ENCODE results near the gene ANGPTL4. TPM values are rescaled to one million over a fixed set of nuclear protein-coding genes. Genes with fewer than 3 reads are reported as not detected.
A peak's percentile ranks its signal among the peaks of the same experiment; 100 is the strongest.
"Not testable (repeated sequence)": the region's sequence is repeated elsewhere in the genome, so short reads cannot be mapped to it uniquely, and the experiment has no call there.

The ANGPTL4 gene
- total RNA-seq, 1 donor from 2014 or later: not detected

DNA sequence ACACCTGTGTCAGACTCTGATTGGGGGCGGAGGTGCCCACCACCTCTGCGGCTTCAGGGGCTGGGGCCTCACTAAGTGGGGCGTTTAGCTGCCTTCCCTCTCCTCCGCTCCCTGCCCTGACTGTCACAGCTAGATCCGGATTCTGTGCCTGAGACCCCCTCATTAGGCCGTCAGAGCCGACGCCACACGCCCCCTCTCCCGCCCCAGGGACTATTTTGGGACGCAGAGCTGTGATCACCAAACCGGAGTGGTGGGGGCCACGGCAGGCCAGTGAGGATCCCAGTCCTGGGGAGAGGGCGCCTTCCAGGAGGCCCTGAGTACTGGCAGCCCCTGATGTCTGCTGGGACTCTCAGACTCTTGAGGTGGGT lies 21.7 kb upstream of the ANGPTL4 start:
- no peak overlapping the region for H2AFZ ChIP-seq (replicated peaks)
- DNase-seq (ENCODE audit: low spot score): no peak
- no peak overlapping the region for H3K27ac ChIP-seq
- H3K36me3 ChIP-seq: no peaks in the 10 kb centered on the region
- Mint-ChIP-seq H3K27me3 (ENCODE audit: insufficient read depth, low read depth) (peaks cover 31% of the 10 kb centered on the region), H3K4me3 (no peak overlapping the region), H3K36me3 (no peaks in the 10 kb centered on the region), H3K27ac (no peak overlapping the region), H3K4me1 (peaks cover 6% of the 10 kb centered on the region), H3K9me3 (no peaks in the 10 kb centered on the region)
- peaks cover 3% of the 10 kb centered on the region for H4K20me1 ChIP-seq (ENCODE audit: low read depth)
- H3K4me3 ChIP-seq: no peak overlapping the region
- no peak overlapping the region for H3K9ac ChIP-seq
- peaks cover 73% of the 10 kb centered on the region for H3K27me3 ChIP-seq
- no peak overlapping the region for H3K4me2 ChIP-seq
- TF ChIP-seq EZH2phosphoT487 (IDR thresholded peaks at IDR 0.05) (no peak), EZH2 (IDR thresholded peaks at IDR 0.05) (no peak)
- TF ChIP-seq, protein P1, sequence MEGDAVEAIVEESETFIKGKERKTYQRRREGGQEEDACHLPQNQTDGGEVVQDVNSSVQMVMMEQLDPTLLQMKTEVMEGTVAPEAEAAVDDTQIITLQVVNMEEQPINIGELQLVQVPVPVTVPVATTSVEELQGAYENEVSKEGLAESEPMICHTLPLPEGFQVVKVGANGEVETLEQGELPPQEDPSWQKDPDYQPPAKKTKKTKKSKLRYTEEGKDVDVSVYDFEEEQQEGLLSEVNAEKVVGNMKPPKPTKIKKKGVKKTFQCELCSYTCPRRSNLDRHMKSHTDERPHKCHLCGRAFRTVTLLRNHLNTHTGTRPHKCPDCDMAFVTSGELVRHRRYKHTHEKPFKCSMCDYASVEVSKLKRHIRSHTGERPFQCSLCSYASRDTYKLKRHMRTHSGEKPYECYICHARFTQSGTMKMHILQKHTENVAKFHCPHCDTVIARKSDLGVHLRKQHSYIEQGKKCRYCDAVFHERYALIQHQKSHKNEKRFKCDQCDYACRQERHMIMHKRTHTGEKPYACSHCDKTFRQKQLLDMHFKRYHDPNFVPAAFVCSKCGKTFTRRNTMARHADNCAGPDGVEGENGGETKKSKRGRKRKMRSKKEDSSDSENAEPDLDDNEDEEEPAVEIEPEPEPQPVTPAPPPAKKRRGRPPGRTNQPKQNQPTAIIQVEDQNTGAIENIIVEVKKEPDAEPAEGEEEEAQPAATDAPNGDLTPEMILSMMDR (IDR thresholded peaks at IDR 0.05): no peak
- H3F3A ChIP-seq (ENCODE audit: low read depth): peaks cover 11% of the 10 kb centered on the region
- no peaks in the 10 kb centered on the region for H3K79me2 ChIP-seq (ENCODE audit: low read depth)
- H3K4me1 ChIP-seq: no peaks in the 10 kb centered on the region
- no peaks in the 10 kb centered on the region for H3K9me3 ChIP-seq (ENCODE audit: low read depth)

DNA sequence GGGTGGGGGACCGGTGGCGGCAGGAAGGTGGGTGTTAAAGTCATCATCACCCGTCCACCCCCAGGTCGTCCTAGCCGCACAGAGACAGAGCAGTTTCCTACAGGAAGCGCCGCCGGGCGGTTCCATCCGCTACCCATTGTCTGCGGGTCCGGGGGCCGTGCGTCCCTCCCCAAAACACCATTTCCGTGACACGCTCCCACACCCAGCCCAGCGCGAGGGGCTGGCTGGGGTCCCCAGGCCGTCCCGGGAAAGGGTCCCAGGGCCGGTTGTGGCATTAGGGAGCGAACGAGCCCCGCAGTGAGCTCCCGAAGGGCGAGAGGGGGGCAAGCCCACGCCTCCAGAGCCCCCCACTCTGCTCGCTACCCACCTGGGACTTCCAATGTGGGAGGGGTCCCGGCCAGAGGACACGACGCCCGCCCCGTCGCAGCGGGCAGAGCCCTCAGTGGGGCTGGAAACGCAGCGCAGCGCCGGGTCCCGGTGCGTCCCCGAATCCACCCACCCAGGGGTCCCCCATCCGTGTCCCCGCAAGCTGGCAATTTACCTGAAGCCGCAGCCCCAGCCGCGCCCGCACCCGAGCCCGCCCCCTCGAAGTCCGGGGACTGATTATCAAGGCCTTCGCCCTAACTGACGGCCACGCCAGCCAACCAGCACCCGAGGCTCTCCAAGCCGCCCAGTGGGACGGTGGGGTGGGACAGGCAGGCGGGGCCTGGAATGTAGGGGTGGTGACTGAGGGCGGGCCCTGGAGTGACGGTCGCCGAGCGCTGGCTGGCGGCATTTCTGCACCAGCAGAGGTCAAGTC lies 21.1 kb upstream of the ANGPTL4 start, which contains the start of gene KANK3:
Gene KANK3 (minus strand): TSS at position 579 of the 799 bp plus-strand sequence. CDS start 5,434 bp downstream, outside the sequence.
- TF ChIP-seq EZH2 (IDR thresholded peaks at IDR 0.05) (peak; percentile 81), EZH2phosphoT487 (IDR thresholded peaks at IDR 0.05) (peak; percentile 34)
- TF ChIP-seq, protein P1 (IDR thresholded peaks at IDR 0.05): no peak
- Histone ChIP-seq H3K4me3 (peak within 1 kb of the TSS; percentile 43), H3K9ac (no peak within 1 kb of the TSS), H3K9me3 (ENCODE audit: low read depth) (no peaks in the 10 kb centered on the region), H3K4me1 (no peaks in the 10 kb centered on the region), H3F3A (ENCODE audit: low read depth) (peaks cover 11% of the 10 kb centered on the region), H2AFZ (replicated peaks) (no peak within 1 kb of the TSS), H3K27me3 (peaks cover 67% of the 10 kb centered on the region), H4K20me1 (ENCODE audit: low read depth) (peaks cover 3% of the 10 kb centered on the region), H3K79me2 (ENCODE audit: low read depth) (no peaks in the 10 kb centered on the region), H3K4me2 (peak within 1 kb of the TSS; percentile 63), H3K36me3 (no peaks in the 10 kb centered on the region), H3K27ac (no peak within 1 kb of the TSS)
- H3K36me3 Mint-ChIP-seq: no peaks in the 10 kb centered on the region
- peaks cover 28% of the 10 kb centered on the region for H3K27me3 Mint-ChIP-seq (ENCODE audit: insufficient read depth, low read depth)
- H3K9me3 Mint-ChIP-seq: no peaks in the 10 kb centered on the region
- DNase-seq (ENCODE audit: low spot score): peak; percentile 97
- peak within 1 kb of the TSS; percentile 71 for H3K4me3 Mint-ChIP-seq
- no peak within 1 kb of the TSS for H3K27ac Mint-ChIP-seq
- H3K4me1 Mint-ChIP-seq: peaks cover 9% of the 10 kb centered on the region

DNA sequence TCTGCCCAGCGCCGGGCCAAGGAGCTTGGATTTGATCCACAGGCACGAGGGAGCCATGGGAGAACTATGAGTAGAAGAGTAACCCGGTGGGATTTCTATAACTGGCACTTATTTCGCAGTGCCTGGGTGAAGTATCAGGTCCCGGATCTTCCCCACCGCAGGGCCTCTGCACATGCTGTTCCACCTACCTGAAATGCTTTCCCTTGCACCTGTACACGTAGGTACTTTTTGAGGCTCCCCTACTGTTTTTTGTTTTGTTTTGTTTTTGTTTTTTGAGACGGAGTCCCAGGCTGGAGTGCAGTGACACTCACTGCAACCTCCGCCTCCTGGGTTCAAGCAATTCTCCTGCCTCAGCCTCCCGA lies 20.5 kb upstream of the ANGPTL4 start:
- TF ChIP-seq, protein P1 (IDR thresholded peaks at IDR 0.05): no peak
- TF ChIP-seq EZH2phosphoT487 (IDR thresholded peaks at IDR 0.05) (no peak), EZH2 (IDR thresholded peaks at IDR 0.05) (peak; percentile 13)
- Mint-ChIP-seq H3K4me1 (peaks cover 7% of the 10 kb centered on the region), H3K27ac (no peak overlapping the region), H3K27me3 (ENCODE audit: insufficient read depth, low read depth) (peaks cover 24% of the 10 kb centered on the region), H3K9me3 (no peaks in the 10 kb centered on the region), H3K36me3 (no peaks in the 10 kb centered on the region), H3K4me3 (peak overlapping the region; percentile 71)
- H3K79me2 ChIP-seq (ENCODE audit: low read depth): no peaks in the 10 kb centered on the region
- H3K36me3 ChIP-seq: no peaks in the 10 kb centered on the region
- H3K27ac ChIP-seq: no peak overlapping the region
- no peak overlapping the region for H3K4me3 ChIP-seq
- peaks cover 3% of the 10 kb centered on the region for H4K20me1 ChIP-seq (ENCODE audit: low read depth)
- H3K9ac ChIP-seq: no peak overlapping the region
- no peak overlapping the region for H3K4me2 ChIP-seq
- no peaks in the 10 kb centered on the region for H3K4me1 ChIP-seq
- no peak for DNase-seq (ENCODE audit: low spot score)
- H3F3A ChIP-seq (ENCODE audit: low read depth): peaks cover 11% of the 10 kb centered on the region
- H3K27me3 ChIP-seq: peaks cover 63% of the 10 kb centered on the region
- no peak overlapping the region for H2AFZ ChIP-seq (replicated peaks)
- no peaks in the 10 kb centered on the region for H3K9me3 ChIP-seq (ENCODE audit: low read depth)

DNA sequence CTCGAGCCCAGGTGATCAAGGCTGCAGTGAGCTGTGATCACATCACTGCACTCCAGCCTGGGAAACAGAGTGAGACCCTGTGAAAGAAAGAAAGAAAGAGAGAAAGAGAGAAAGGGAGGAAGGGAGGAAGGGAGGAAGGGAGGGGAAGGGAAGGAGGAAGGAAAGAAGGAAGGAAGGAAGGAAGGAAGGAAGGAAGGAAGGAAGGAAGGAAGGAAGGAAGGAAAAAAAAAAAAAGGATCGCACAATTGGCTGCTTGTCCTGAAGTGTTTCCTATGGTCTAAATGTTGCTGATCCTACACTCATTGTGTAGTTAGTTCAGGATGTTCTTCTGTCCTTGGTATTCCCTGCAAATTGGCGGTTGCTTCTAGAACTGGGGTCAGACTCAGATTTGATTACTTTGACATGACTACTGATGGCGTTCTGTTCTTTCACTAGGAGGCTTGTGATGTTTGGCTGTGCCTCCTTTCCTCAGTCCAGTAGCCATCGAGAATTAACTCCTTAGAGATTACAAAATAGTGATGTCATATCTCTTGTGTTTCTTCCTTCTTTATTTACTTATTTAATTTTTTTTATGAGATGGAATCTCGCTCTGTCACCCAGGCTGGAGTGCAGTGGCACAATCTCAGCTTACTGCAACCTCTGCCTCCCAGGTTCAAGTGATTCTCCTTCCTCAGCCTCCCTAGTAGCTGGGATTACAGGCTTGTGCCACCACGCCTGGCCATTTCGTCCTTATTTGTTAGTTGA lies 14.2 kb upstream of the ANGPTL4 start:
- not testable (repeated sequence) for H3K27me3 Mint-ChIP-seq (ENCODE audit: insufficient read depth, low read depth); H3K36me3 Mint-ChIP-seq; H3K9me3 ChIP-seq (ENCODE audit: low read depth); H3K9ac ChIP-seq; H3K79me2 ChIP-seq (ENCODE audit: low read depth); H3K9me3 Mint-ChIP-seq; H2AFZ ChIP-seq (replicated peaks); H3K27me3 ChIP-seq; H3K4me3 Mint-ChIP-seq; H3K36me3 ChIP-seq; H3K4me1 ChIP-seq; H4K20me1 ChIP-seq (ENCODE audit: low read depth); H3K27ac ChIP-seq; H3K4me3 ChIP-seq; H3K4me2 ChIP-seq; DNase-seq (ENCODE audit: low spot score); H3K27ac Mint-ChIP-seq
- H3F3A ChIP-seq (ENCODE audit: low read depth): peaks cover 17% of the 10 kb centered on the region
- peaks cover 14% of the 10 kb centered on the region for H3K4me1 Mint-ChIP-seq
